Thymus (tissue), 11 donors: Measurements from ENCODE around the gene PKP2. TPM values are rescaled to one million over a fixed set of nuclear protein-coding genes. Genes with fewer than 3 reads are reported as not detected.

Source experiments
- DNase-seq, 9 donors: peaks; one replicate each; pipeline ENCODE4 v3.0.0-alpha.2; 2013; ENCODE audit warnings: low spot score in 9 of 9, low read depth in 6 of 9, missing footprints in 1 of 9
- H3K27ac ChIP-seq, 2 donors: one replicate each; pipeline ENCODE4 v1.5.1; 2013; ENCODE audit warnings: control low read depth in 1 of 2, low read depth in 1 of 2, low read length in 1 of 2, mild to moderate bottlenecking in 1 of 2, moderate library complexity in 1 of 2
- H3K27me3 ChIP-seq, 2 donors: one replicate each; pipeline ENCODE4 v1.5.1; 2013; ENCODE audit warnings: low read length in 1 of 2; ENCODE audit not compliant: control insufficient read depth in 2 of 2, insufficient read depth in 1 of 2
- H3K36me3 ChIP-seq, 2 donors: one replicate each; pipeline ENCODE4 v1.5.1; 2013; ENCODE audit warnings: low read length in 1 of 2, mild to moderate bottlenecking in 1 of 2, moderate library complexity in 1 of 2; ENCODE audit not compliant: control insufficient read depth in 2 of 2, insufficient read depth in 2 of 2
- H3K4me1 ChIP-seq, 2 donors: one replicate each; pipeline ENCODE4 v1.5.1; 2013; ENCODE audit warnings: low read length in 2 of 2; ENCODE audit not compliant: control insufficient read depth in 2 of 2, insufficient read depth in 2 of 2
- H3K4me3 ChIP-seq, 2 donors: one replicate each; pipeline ENCODE4 v1.5.1; 2013; ENCODE audit warnings: low read length in 2 of 2, control low read depth in 1 of 2, mild to moderate bottlenecking in 1 of 2
- H3K9me3 ChIP-seq, 2 donors: one replicate each; pipeline ENCODE4 v1.5.1; 2013; ENCODE audit warnings: low read length in 1 of 2, mild to moderate bottlenecking in 1 of 2; ENCODE audit not compliant: control insufficient read depth in 2 of 2, insufficient read depth in 1 of 2
- WGBS: extraction: QIAGEN DNeasy Blood & Tissue Kit; methylation state at CpG from one replicate; pipeline ENCODE4 v1.1.7; 2013; 5-methylcytosine and 5-hydroxymethylcytosine counted together
- polyA plus RNA-seq: library from polyadenylated mRNA; stranded (reverse); fragments of 200-250 nt; gene quantifications from one replicate; pipeline ENCODE4 v1.2.3, GENCODE V29; 2013
- total RNA-seq: library from RNA; stranded (reverse); fragments of 120-200 nt; gene quantifications from one replicate; pipeline ENCODE4 v1.2.4, GENCODE V29; 2013
- donor health status: healthy.

PKP2 gene
- total and polyA plus RNA-seq, 2 donors, result 6.0 to 13.7 TPM

DNA sequence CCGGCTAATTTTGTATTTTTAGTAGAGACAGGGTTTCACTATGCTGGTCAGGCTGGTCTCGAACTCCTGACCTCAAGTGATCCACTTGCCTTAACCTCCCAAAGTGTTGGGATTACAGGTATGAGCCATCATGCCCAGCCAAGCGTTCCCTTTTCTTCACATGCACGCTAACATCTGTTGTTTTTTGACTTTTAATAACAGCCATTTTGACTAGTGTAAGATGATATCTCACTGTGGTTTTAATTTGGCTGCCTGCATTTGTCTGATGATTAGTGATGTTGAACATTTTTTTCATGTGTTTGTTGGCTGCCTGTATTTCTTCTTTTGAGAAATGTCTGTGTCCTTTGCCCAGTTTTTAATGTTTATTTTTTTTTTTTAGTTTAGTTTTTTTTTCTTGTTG lies 130.7 kb downstream of the PKP2 start:
- 81% methylated on average over 4 of the region's 4 CpGs for WGBS

DNA sequence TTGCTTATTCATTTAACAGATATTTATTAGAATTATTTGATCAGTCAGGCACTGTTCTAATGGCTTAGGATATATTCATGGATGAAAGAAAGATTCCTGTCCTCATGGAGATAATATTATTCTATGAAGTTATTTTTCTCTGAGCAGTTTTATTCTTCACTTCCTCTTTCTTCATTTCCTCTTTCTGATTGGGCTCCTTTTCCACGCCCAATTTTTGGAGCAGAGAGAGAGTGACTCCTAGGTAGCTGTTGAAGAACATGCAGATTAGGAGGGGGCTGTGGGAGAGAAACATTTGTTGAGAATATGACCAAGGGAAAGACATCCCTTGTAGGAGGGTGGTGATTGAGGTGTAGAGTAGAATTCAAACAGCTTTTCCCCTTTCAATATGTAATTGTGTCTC lies 134.9 kb downstream of the PKP2 start:
- WGBS, result 7% methylated on average over 1 of the region's 1 CpG
- Histone ChIP-seq H3K27me3 (no peaks in the 10 kb centered on the region), H3K36me3 (no peaks in the 10 kb centered on the region), H3K4me1 (no peaks in the 10 kb centered on the region), H3K9me3 (no peaks in the 10 kb centered on the region), H3K27ac (no peak overlapping the region), H3K4me3 (no peak overlapping the region)
- DNase-seq, result no peak

More for the DNA sequence above, 130.7 kb downstream of the PKP2 start:
- Histone ChIP-seq H3K4me1 (no peaks in the 10 kb centered on the region), H3K4me3 (no peak overlapping the region), H3K27ac (no peak overlapping the region), H3K27me3 (no peaks in the 10 kb centered on the region), H3K36me3 (no peaks in the 10 kb centered on the region), H3K9me3 (no peaks in the 10 kb centered on the region)
- DNase-seq, result no peak

GRCh38 chr12:32757157-32757556 lies 139.4 kb downstream of the PKP2 start:
- 97% methylated on average over 3 of the region's 3 CpGs for WGBS
- H3K9me3 ChIP-seq, result no peaks in the 10 kb centered on the region
- no peak overlapping the region for H3K4me3 ChIP-seq
- H3K36me3 ChIP-seq, result peaks cover 7 to 9% of the 10 kb centered on the region in 2 donors
- DNase-seq, result no peak
- no peak overlapping the region for H3K27ac ChIP-seq
- peaks cover 5 to 13% of the 10 kb centered on the region in 2 donors for H3K4me1 ChIP-seq
- H3K27me3 ChIP-seq, result no peaks in the 10 kb centered on the region

GRCh38 chr12:32756476-32757066 lies 140.0 kb downstream of the PKP2 start:
- H3K27ac ChIP-seq, result no peak overlapping the region
- H3K36me3 ChIP-seq, result peaks cover 13% of the 10 kb centered on the region in 2 donors
- DNase-seq, result no peak
- H3K4me1 ChIP-seq, result peaks cover 5 to 13% of the 10 kb centered on the region in 2 donors
- peak overlapping the region in 1 of 2 donors; percentile 98 for H3K4me3 ChIP-seq
- H3K27me3 ChIP-seq, result no peaks in the 10 kb centered on the region
- WGBS, result 65% methylated on average over 8 of the region's 8 CpGs
- no peaks in the 10 kb centered on the region for H3K9me3 ChIP-seq

DNA sequence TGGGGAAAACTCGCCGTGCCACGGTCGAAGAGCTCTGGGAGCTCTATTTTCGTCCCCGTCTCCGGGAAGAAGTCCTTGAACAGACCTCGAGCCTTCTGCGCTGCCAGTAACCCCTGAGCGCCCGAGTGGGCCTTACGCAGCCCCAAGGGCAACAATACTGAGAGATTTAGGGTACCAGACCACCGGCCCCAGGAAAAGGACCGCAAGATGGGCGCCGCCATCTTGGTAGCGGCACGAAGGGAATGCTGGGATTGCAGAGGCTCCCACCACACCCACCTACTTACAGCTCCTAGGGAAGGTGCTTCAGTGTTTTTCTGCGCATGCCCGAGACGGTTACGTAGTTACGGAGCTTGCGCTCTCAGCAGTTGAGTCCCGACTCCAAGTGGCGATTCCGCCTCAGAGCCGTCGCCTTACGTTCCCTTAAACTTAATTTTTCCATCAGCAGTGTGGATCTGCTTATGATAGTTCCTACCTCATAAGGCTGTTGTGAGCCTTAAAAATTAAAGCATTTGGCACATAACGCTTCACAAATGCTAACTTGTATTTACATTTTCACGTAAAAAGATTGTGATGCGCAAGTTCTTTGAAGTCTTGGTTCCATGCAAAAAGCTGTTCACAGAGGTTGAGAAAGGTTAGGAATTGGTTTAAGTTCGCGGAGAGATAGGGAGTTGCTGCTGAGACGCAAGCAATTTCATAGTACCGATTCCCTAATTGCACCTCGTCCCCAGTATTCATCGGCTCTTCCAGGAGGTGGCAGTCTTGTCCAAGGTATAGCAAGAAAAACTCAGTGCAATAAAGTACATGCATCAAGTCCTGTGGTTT lies 140.7 kb downstream of the PKP2 start, which contains the start of gene YARS2:
TSS of gene YARS2 (minus strand) at position 244 of the 822 bp plus-strand sequence. CDS start at position 221, 23 bp downstream.
- Histone ChIP-seq H3K36me3 (peaks cover 16 to 20% of the 10 kb centered on the region in 2 donors), H3K9me3 (no peaks in the 10 kb centered on the region), H3K4me3 (peak within 1 kb of the TSS; percentile 98 to 99), H3K4me1 (peaks cover 5 to 13% of the 10 kb centered on the region in 2 donors), H3K27ac (peak within 1 kb of the TSS; percentile 91), H3K27me3 (no peaks in the 10 kb centered on the region)
- peak; percentile 87 to 98 (median 94) for DNase-seq
- under 1% methylated on average over 39 of the region's 39 CpGs for WGBS

GRCh38 chr12:32755051-32755653 lies 141.4 kb downstream of the PKP2 start:
- DNase-seq, result peak; percentile 35 to 78 (median 57)
- WGBS, result under 1% methylated on average over 40 of the region's 40 CpGs

DNA sequence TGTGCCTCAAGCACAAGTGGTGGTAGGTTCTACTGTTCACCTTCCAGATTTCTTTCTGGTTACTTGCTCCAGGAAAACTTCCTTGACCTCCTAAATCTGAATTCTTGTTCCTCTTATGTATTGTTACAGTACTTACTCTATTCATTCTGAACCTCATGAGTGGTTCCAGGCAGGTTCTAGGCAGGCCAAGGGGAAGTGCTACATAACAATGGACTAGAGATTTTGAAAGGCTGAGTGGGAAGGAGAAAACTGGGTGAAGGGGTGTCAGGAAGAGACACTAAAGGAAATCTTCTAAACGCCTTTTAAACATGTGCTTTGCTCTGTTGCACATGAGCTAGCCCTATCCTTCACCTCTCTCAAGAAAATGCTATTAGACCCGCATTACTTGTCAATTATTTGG lies 142.5 kb downstream of the PKP2 start:
- 66% methylated on average over 2 of the region's 2 CpGs for WGBS
- DNase-seq, result peak in 1 of 9 donors; percentile 9
- H3K4me3 ChIP-seq, result peak overlapping the region; percentile 98 to 99
- H3K27me3 ChIP-seq, result no peaks in the 10 kb centered on the region
- no peaks in the 10 kb centered on the region for H3K9me3 ChIP-seq
- H3K4me1 ChIP-seq, result peaks cover 5 to 13% of the 10 kb centered on the region in 2 donors
- H3K27ac ChIP-seq, result peak overlapping the region in 1 of 2 donors; percentile 17
- peaks cover 24 to 35% of the 10 kb centered on the region in 2 donors for H3K36me3 ChIP-seq

More at GRCh38 chr12:32755051-32755653, 141.4 kb downstream of the PKP2 start:
- peak overlapping the region; percentile 98 to 99 for H3K4me3 ChIP-seq
- no peaks in the 10 kb centered on the region for H3K9me3 ChIP-seq
- H3K36me3 ChIP-seq, result peaks cover 16 to 26% of the 10 kb centered on the region in 2 donors
- H3K4me1 ChIP-seq, result peaks cover 5 to 13% of the 10 kb centered on the region in 2 donors
- no peaks in the 10 kb centered on the region for H3K27me3 ChIP-seq
- peak overlapping the region; percentile 91 for H3K27ac ChIP-seq

DNA sequence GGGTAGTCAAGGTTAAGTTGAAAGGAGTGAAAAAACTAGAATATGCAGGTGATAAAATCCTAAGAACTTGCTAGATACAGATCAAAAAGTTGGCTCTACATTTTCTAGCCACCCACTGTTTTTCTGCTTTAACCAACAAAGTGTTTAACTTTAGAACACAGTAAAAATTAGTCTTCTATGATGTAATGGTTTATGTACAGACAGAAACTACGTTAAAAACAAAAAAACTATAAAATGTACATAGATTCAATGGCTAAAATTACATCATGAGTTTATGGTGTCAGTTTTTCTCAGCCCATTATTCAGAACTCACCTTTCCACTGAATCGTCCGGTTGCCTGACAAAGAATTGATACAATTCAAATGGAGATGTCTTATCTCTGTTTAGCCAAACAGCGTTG lies 143.0 kb downstream of the PKP2 start:
- H3K36me3 ChIP-seq, result peaks cover 28 to 38% of the 10 kb centered on the region in 2 donors
- 93% methylated on average over 4 of the region's 4 CpGs for WGBS

DNA sequence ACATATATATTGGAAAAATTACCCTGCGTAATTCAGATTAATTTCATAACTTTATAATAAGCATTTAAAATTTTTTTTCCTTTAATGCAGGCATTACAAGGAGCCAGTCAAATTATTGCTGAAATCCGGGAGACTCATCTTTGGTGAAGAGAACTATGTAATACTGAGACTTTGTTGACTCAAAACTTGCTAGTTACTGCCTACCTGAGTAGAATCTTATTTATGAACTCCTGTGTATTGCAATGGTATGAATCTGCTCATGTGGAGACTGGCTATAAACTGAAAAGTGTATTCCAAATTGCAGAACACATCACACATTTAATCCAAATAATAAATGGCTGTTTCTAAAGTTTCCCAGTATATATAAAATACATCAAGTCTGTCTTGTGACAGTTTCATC lies 153.3 kb downstream of the PKP2 start:
- Histone ChIP-seq H3K4me1 (no peaks in the 10 kb centered on the region), H3K4me3 (no peak overlapping the region), H3K9me3 (no peaks in the 10 kb centered on the region), H3K36me3 (peaks cover 23 to 61% of the 10 kb centered on the region in 2 donors), H3K27ac (no peak overlapping the region), H3K27me3 (no peaks in the 10 kb centered on the region)
- no peak for DNase-seq
- 99% methylated on average over 2 of the region's 2 CpGs for WGBS

More for the DNA sequence above, 143.0 kb downstream of the PKP2 start:
- no peak for DNase-seq
- Histone ChIP-seq H3K27ac (no peak overlapping the region), H3K4me1 (peaks cover 5 to 13% of the 10 kb centered on the region in 2 donors), H3K9me3 (no peaks in the 10 kb centered on the region), H3K4me3 (no peak overlapping the region), H3K27me3 (no peaks in the 10 kb centered on the region)
